DOHH2 (cell line): ENCODE data around the gene YIF1B.

ENCODE experiments used
- CTCF ChIP-seq: fragments of 200-600 bp; sonication (generic); IDR thresholded peaks from one replicate; pipeline ENCODE4 v1.5.1; 2014; ENCODE audit warnings: antibody characterized with exemption, mild to moderate bottlenecking, low read depth, low read length; ENCODE audit not compliant: poor library complexity, severe bottlenecking
- EZH2phosphoT487 ChIP-seq: fragments of 200-600 bp; sonication (generic); IDR thresholded peaks from 2 replicates; pipeline ENCODE4 v1.6.1; 2017; ENCODE audit warnings: borderline replicate concordance, mild to moderate bottlenecking, antibody characterized with exemption, low read length, moderate library complexity, mixed read lengths

GRCh38 chr19:38288123-38288855 lies 27.5 kb downstream of the YIF1B start:
- TF ChIP-seq CTCF (no peak), EZH2phosphoT487 (no peak)
